ENCODE data around the gene OPCML.

DNA sequence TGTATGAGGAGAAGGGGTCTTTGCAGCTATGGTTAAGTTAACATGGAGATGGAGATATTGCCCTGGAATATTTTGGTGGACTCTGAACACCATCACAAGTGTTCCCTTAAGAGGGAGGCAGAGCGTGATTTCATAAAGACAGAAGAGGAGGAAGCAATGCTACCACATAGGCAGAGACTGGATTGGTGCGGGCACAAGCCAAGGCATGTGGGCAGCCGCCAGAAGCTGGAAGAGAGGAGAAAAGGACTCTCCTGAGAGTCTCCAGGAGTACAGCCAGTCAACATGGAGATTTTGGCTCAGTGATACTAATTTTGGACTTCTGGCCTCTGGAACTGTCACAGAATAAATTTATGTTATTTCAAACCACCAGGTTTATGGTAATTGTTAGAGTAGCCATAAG, 231.6 kb downstream of the OPCML start:
- TF ChIP-seq CTCF (IDR thresholded peaks at IDR 0.05) (no peak), ZFX (IDR thresholded peaks at IDR 0.05; ENCODE audit: borderline replicate concordance) (no peak)
